ENCODE results near the gene FILIP1.

The FILIP1 gene

DNA sequence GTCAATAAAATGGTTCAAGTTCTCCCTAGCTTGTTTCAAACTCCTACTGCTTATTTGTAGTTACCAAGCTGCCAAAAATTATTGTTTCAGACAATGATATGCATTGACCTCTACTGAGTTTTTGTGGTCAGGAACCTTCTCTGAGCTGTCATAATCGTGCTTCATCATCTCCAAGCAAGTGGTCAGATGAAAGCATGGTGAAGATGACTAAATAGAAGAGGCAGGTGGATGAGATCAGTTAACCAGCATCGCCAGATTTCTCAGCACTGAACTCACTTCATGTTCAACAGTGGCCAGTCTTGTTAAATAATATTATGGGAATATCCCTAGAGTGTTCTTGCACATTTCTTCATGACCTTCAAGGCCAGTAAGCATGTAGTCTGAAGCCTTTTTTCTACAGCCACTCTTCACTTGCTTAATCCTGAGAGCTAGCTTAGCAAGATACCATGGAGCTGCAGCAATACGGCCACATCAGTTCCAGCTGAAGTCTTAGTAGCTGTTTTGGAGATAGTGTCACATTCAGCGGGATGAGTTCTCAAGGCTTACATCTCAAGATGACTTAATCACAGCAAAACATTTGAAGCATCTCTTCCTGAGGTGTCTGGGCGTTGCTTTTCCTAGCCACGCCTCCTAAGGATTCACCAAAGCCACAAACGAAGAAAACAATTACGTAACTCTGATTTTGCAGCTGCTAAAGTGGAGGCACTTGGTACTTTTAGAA is 107.4 kb downstream of the FILIP1 start:
- H3K4me3 ChIP-seq (ENCODE audit: low read depth, low read length) = no peak overlapping the region
- TF ChIP-seq, protein P1, sequence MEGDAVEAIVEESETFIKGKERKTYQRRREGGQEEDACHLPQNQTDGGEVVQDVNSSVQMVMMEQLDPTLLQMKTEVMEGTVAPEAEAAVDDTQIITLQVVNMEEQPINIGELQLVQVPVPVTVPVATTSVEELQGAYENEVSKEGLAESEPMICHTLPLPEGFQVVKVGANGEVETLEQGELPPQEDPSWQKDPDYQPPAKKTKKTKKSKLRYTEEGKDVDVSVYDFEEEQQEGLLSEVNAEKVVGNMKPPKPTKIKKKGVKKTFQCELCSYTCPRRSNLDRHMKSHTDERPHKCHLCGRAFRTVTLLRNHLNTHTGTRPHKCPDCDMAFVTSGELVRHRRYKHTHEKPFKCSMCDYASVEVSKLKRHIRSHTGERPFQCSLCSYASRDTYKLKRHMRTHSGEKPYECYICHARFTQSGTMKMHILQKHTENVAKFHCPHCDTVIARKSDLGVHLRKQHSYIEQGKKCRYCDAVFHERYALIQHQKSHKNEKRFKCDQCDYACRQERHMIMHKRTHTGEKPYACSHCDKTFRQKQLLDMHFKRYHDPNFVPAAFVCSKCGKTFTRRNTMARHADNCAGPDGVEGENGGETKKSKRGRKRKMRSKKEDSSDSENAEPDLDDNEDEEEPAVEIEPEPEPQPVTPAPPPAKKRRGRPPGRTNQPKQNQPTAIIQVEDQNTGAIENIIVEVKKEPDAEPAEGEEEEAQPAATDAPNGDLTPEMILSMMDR (IDR thresholded peaks at IDR 0.05; ENCODE audit: low read depth, low read length, missing control alignments) = no peak
- DNase-seq (ENCODE audit: low read depth) = no peak

DNA sequence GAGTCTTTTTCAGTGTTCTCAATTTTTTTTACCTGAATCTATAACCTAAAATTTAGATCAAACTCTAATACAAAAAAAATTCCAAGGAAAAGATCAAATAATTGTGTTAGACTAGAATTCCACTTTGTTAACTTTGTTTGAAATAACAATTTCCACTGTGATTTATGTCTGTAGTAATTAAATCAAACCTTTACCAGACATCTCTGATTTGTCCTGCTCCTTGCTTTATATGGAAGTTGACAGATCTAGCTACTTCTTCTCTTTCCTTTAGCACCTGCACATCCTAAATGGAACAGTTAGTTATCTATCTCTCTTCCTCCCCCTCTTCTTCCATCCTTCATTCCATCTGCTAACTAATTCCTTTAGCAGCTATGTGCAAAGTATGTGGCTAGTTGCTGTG is 109.5 kb downstream of the FILIP1 start:
- H3K4me3 ChIP-seq (ENCODE audit: low read depth, low read length) = no peak overlapping the region
- no peak for DNase-seq (ENCODE audit: low read depth)
- TF ChIP-seq, protein P1 (IDR thresholded peaks at IDR 0.05; ENCODE audit: low read depth, low read length, missing control alignments) = no peak

DNA sequence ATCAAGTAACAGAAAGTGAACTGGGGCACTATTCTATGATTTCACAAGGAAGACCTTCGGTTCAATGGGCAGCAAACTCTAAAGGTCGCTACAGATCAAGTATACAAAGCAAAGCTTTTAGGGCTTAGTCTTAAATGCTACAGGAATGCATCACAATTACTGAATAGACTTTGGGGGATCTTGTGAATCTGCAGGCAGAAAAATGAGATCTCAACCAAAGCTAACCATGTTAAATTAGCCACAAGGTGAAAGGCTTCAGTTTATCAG is 111.0 kb downstream of the FILIP1 start:
- DNase-seq (ENCODE audit: low read depth) = no peak
- no peak overlapping the region for H3K4me3 ChIP-seq (ENCODE audit: low read depth, low read length)
- TF ChIP-seq, protein P1 (IDR thresholded peaks at IDR 0.05; ENCODE audit: low read depth, low read length, missing control alignments) = no peak

DNA sequence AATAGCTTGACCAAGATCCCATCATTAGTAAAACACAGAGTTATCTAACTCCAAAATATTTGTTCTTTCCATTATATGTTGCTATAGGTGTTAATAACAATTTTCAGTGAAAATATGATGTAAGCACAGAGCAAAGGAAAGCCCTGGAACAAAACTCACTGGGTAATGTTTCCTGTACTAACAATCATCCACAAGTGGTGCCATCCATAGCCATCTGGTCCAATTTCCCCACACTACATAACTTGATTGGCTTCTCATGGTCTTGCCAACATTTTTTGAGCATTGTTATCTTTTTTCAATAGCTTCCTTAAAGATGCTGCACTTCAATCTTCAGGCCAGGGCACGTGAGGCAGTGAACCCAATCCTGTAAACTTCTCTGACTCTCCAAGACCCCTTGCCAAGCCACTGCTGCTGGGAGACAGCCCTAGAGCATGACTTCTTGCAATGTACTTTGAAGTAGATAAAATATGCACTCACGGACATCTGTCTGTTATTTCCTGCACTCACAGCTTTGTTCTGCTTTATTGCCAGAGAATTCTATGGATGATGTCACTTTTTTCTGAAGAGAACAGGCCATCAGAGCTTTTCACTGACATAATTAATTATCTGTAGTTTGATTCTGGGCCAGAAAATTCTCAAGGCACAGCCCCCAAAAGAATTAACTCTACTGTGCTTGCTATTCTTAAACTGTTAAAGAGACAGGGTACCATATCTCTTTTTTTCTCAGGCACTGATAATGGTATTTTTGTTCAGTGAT is 111.5 kb downstream of the FILIP1 start:
- TF ChIP-seq, protein P1 (IDR thresholded peaks at IDR 0.05; ENCODE audit: low read depth, low read length, missing control alignments) = no peak
- no peak overlapping the region for H3K4me3 ChIP-seq (ENCODE audit: low read depth, low read length)
- DNase-seq (ENCODE audit: low read depth) = no peak

DNA sequence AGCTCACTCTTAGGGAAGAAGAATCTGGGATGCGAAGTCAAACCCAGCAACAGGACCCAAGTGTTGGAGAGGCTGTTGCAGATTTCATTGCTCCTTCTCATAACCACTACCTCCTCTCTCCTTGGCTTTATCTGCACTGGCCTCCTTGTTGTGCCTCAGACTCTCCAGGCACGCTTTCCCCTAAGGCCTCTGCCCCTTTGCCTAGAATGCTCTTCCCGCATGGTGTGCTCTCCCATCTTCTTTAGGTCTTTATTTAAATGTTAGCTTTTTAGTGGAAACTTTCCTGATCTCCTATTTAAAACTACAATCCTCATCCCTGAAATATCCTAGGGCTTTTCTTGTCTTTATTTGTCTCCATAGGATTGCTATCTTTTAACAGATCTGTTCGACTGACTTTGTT is 114.1 kb downstream of the FILIP1 start:
- DNase-seq (ENCODE audit: low read depth) = no peak
- H3K4me3 ChIP-seq (ENCODE audit: low read depth, low read length) = no peak overlapping the region
- TF ChIP-seq, protein P1 (IDR thresholded peaks at IDR 0.05; ENCODE audit: low read depth, low read length, missing control alignments) = no peak

DNA sequence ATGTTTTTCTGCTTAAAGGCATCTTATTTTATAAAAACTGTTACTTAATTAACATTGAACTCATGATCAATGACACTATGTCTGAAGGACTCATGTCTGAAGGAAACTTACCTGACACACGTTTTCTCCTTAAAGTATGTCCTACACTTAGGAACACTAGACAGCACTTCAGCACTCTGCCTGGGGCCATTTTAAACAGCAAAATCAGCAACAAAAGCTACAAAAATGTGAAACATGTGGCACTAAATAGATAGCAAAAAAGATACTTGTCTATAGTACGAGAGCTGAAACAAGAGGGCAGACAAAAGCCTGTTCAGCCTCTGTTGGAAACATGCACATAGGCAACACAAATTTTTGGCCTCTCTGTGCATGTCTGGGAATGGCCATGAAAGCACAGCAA is 115.5 kb downstream of the FILIP1 start:
- H3K4me3 ChIP-seq (ENCODE audit: low read depth, low read length) = no peak overlapping the region
- DNase-seq (ENCODE audit: low read depth) = no peak
- TF ChIP-seq, protein P1 (IDR thresholded peaks at IDR 0.05; ENCODE audit: low read depth, low read length, missing control alignments) = no peak

DNA sequence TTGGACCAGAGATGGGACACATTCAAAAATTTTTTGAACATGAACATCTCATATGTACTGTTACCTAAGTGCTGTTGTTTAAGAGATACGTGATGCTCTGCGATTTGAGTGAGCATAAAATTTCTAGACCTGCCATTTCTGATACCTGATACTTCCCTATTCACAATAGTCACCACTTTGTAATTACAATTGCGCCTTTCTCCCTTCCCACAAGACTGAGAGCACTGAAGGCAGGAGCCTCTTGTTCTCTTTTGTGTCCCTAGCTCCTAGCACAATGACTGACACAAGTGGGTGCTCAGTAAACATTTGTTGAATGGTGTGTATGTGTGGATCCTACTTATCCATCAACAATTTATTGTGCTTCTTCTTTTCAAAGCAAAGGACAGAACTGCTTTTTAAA is 116.2 kb downstream of the FILIP1 start:
- TF ChIP-seq, protein P1 (IDR thresholded peaks at IDR 0.05; ENCODE audit: low read depth, low read length, missing control alignments) = no peak
- no peak for DNase-seq (ENCODE audit: low read depth)
- H3K4me3 ChIP-seq (ENCODE audit: low read depth, low read length) = no peak overlapping the region

Measured in GM12864 (cell line).